Muscle of back (tissue), 11 donors: ENCODE measurements around the gene MAN1B1. TPM values are rescaled to one million over a fixed set of nuclear protein-coding genes. Genes with fewer than 3 reads are reported as not detected.

Experiments
- DNase-seq, 3 donors: peaks; one replicate each; pipeline versions ENCODE4 v3.0.0 to v3.0.0-alpha.2; 2013
- polyA plus RNA-seq, 10 donors: library from polyadenylated mRNA; unstranded; fragments of 120-200 nt; gene quantifications; one replicate each; pipeline ENCODE4 v1.2.1, GENCODE V29; 2013; ENCODE audit not compliant: insufficient read length in 10 of 10

The MAN1B1 gene
- polyA plus RNA-seq, 10 donors, result 31.3 to 54.4 (median 41.1) TPM

DNA sequence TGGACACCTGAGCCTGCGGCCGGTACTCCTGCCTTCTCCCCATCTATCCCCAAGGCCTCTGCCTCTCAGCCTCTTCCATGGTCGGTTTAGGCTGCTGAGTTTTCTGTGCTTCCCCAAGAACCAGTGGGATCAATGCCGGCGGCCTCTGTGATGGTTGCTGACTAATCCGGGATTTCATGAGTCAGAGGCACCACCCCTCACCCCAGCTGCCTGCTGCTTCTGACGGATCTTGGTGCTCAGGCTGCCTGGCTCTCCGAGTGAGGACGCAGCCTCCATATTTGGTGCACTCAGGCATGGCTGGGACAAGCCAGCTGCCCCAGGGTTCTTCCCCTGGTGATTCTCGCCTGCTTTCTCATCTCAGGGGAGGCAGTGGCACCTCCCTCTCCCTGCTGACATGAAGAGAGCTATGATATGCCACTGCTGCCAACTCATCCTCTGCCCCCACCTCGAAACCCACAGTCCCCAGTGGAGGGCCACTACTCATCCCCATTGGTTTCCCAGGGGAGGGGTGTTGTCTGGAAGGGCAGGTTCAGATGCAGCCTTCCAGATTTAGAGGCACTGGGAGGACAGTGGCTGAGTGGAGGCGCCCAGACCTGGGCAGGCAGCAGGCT is 3.3 kb upstream of the MAN1B1 start:
- DNase-seq, result peak in 2 of 3 donors; percentile 39 to 88

DNA sequence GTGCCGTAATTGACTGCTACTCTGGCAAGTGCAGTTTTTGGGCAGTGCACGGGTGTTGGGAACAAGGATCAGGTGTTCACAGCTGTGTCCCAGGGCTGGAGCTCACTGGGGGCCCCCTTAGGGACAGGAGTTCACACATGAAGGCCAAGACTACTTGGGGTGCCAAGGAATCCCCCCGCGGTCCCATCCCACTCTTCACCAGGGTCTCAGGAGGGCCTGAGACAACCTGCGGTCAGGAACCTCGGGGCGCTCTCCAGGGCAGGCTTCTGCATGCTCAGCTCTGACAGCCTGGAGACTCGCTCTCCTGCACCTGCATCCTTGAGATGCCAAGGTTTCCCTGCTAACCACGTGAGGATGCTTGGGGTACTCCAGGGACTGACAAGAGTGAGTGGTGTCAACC is 2.3 kb upstream of the MAN1B1 start:
- no peak for DNase-seq

DNA sequence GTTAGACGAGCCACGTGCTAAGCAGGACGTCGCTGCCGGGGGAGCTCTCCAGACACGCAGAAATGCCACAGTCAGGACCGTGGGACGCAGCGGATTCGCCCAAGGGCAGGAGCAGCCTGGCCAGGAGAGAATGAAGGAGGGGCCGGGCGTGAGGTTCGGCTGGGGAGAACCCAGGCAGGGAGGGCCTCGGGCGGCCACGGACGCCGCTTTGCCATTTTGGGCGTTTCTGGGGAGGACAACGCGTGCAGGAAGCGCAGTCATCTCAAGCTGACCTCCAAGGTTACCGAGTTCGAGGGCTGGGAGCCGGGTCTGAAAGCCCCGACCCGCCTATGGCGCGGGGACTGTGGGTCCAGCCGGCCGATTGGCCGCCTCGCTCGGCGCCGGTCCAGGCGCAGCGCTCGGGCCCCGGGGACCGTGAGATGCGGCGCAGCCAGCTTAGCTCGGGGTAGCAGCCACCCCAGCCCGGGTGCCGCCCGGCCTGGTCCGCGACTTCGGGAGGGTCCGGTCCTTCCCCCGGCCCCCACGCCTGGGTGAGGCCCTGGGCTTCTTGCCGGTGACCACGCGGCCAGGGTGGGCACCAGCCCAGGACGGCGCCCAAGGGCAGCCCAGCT is 760 bp upstream of the MAN1B1 start:
- DNase-seq, result peak in 1 of 3 donors; percentile 71

DNA sequence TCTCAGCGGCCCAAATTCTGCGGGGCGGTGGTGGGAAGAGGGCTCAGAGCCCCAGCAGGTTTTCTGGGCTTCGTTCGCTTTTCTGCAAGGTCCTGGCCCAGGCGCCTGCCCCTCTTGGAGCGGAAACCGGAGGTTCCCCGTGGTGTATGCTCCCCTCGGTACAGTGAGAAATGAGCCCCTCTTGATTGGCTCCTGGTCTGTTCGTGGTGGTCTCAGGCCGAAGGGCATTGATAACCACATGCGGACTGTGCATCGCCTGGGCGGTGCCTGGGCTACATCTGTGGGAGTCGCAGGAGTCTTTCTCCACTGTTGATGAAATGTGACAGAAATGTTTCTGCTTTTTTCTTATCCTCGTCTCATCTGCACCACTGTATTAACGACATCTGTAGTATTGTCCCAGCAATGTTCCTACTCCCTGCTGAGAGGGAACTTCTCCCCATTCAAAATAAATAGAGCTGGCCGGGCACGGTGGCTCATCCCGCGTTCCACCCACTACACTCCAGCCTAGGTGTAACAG is 682 bp downstream of the MAN1B1 start:
- DNase-seq, result no peak

DNA sequence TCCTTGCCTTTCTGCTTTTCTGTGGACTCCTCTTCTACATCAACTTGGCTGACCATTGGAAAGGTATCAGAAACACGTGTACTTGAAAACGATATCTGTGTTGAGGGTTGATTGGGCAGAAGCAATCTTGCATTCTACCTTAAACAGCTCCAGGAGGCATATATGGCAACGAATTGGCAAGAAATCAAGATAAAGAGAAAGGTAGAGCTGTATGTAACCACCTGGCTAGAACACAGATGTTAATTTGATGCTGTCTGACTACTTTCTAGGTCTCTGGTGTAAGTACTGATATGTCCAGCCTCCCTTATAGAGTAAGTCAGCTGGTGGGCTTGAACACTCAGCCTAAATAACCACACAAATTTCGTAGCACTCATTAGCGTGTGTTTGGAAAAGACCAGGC is 1.3 kb downstream of the MAN1B1 start:
- no peak for DNase-seq

DNA sequence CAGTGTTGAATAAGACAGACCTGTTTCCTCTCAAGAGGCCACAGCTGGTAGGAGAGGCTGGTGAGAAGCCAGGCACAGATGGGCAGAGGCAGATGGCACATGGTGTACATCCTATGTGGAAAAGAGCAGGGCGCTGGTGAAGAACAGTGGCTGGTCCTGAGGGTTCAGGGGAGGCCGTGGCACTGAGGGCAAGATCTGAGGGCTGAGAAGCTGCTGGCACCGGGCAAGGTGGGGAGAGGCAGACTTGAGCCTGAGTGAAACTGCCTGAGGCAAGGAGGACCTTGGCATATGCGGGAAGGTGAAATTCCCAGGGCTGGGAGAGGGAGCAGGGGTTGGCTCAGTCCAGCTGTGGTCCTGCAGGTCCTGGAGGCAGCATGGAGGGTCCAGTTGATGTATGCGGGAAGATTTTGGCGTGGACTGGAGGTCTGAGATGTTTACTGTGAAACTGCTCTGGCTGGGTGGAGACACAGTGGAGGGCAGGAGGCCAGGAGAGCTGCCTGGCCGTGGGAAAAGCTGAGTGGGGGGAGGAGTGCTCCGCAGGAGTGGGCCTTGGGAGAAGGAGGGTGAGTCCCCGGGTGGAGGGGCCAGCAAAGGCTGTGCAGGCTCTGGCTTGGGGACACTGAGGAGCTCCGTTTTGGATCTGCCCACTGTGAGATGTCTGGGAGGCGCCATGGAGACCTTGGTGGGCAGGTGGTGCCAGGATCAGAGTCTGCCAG is 2.6 kb downstream of the MAN1B1 start:
- no peak for DNase-seq

DNA sequence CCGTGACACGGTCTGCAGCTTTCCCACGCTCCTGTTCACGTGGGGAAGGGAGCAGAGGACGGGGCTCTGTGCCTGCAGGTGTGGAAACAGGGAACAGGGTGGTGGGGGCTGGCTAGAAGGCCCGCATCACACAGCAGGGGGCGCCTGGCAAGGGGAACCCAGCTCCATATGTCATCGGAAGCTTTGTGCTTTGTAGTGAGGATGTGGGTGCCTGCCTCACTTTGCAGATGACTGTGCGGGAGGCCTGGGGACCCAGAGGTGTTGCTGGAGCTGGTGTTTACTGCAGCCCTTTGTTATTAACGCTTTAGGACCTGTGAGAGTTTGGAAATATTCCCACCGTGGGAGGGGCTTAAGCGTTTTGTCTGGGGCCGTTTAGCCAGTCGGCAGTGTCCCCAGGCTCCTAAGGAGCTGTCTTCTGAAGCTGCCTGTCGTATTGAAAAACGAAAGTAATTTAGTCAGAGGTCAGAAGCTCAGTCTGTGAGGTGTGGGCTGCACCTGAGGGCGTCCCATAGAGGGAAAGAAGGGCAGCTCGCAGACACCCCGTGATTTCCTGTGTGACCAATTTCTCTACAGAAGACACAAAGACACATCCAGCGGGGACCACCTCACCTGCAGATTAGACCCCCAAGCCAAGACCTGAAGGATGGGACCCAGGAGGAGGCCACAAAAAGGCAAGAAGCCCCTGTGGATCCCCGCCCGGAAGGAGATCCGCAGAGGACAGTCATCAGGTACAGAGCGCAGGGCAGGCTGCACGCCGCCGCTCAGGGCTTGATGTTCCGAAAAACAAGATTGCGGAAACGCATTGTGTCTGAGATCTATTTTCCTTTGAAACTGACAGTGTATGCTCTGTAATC is 9.1 kb downstream of the MAN1B1 start:
- DNase-seq, result no peak

DNA sequence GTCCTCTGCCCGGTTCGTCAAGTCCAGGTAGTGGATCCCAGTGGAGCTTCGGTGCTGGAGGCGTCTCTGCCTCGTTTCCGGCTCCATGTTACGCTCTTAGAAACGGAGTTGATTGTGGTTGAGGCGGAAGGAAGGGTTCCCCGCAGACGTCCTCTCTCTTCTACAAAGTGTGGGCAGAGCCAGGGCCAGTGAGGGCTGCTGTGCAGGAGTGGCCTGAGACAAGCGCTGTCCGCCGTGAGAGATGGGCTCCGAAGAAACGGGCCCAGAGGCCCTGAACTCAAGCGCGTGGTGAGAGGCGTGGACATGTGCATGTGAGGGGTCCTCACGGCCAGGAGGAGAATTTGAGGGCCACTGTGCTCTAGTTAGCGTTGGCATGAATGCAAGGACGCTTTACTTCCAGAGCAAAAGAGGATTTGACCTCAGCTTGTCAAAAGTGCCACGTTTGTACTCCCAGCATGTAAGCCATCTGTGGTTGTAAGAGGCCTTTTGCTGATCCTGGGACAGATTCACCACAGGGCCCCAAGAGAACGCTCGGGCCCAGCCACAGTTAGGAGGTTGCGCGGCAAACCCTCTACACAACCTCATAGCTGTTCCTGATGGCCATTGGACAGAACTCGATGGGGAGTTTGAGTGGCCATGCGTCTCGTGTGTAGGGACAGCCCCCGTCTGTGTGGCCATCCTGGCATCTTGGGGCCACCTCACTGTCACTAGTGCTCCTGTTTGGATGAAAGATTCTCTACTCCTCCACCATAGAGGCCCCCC is 10.2 kb downstream of the MAN1B1 start:
- no peak for DNase-seq

DNA sequence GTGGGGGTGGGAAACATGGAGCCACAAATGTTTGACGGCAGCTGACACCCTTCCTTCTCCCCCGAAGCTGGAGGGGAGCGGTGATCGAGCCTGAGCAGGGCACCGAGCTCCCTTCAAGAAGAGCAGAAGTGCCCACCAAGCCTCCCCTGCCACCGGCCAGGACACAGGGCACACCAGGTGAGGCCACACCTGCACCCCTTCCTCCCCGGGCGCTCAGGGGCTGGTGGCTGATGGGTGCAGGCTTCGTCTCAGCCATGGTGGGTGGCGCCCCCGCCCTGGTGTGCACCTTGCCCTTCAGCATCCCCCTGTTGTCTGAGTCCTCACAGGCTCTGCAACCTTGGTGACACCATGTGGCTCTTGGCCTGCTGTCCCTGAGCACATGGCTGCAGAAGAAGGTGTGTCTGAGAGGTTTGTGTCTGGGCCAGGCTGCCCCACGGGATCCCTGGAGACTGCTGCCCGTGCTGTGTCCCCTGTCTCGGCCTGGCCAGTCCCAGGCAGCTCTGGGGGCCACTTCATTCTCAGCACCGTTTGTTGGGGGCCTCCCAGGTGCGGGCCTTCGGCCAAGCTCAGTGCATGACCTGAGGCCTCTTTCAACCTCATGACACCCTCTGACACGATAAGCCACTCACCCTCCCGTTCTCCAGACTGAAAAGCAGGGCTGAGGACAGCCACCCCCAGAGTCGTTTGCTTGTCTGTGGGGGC is 11.1 kb downstream of the MAN1B1 start:
- DNase-seq, result no peak

DNA sequence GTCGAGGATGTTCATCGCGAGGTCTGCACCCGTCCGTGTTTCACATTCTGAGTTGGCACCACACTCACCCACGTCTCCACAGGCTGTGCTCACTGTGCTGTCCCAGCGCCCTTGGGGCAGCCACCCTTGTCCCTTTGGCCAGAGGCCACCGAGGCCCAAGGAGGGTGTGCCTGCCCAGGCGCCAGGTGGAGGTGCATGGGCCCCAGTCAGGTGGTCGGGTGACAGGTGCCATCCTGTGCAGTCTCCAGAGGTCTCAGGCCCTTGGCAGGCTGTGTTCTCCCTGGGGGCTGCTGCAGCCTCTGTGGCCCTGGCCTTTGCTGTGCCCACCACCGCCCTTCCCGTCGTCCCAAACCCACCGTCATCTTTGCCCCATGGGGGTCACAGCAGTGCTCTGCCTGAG is 12.4 kb downstream of the MAN1B1 start:
- no peak for DNase-seq

DNA sequence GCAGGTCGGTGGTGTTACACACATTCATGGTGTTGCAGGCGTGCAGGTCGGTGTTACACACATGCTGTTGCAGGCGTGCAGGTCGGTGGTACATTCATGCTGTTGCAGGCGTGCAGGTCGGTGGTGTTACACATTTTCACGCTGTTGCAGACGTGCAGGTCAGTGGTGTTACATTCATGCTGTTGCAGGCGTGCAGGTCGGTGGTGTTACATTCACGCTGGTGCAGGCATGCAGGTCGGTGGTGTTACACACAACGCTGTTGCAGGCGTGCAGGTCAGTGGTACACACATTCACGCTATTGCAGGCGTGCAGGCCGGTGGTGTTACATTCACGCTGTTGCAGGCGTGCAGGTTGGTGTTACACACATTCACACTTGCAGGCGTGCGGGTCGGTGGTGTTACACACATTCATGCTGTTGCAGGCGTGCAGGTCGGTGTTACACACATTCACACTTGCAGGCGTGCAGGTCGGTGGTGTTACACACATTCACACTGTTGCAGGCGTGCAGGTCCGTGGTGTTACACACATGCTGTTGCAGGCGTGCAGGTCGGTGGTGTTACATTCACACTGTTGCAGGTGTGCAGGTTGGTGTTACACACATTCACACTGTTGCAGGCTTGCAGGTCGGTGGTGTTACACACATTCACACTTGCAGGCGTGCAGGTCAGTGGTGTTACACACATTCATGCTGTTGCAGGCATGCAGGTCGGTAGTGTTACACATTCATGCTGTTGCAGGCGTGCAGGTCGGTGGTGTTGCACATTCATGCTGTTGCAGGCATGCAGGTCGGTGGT is 16.6 kb downstream of the MAN1B1 start:
- no peak for DNase-seq

DNA sequence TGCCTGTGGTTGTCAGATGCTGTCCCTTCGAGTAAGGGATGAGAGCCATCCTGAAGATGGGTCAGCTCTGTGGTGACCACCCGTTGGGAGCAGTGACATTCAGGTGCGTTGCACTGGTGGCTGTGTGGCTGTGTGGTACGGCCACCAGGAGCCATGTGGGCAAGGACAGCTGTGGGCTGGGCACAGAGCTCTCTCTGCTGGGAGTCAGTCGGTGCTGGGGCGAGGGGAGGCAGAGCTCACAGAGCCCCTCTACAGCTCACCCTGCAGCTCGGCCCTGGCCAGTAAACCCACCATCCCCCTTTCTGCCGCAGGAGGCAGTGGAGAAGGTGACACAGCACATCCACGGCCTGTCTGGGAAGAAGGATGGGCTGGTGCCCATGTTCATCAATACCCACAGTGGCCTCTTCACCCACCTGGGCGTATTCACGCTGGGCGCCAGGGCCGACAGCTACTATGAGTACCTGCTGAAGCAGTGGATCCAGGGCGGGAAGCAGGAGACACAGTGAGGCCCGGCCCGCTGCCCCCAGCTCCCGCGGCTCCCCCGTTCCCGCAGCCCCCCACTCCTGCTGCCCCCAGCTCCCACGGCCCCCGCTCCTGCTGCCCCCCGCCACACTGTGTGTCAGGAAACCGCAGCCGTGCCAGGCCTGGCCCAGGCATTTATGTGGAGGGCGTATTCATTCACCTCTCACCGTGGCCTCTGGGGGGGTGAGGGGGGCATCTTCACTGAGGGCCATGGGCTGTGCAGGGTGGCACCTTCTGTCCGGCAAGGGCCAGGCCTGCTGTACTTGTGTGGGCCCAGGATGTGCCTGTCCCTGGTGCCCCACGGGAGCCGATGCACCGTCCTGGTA is 19.3 kb downstream of the MAN1B1 start:
- no peak for DNase-seq

DNA sequence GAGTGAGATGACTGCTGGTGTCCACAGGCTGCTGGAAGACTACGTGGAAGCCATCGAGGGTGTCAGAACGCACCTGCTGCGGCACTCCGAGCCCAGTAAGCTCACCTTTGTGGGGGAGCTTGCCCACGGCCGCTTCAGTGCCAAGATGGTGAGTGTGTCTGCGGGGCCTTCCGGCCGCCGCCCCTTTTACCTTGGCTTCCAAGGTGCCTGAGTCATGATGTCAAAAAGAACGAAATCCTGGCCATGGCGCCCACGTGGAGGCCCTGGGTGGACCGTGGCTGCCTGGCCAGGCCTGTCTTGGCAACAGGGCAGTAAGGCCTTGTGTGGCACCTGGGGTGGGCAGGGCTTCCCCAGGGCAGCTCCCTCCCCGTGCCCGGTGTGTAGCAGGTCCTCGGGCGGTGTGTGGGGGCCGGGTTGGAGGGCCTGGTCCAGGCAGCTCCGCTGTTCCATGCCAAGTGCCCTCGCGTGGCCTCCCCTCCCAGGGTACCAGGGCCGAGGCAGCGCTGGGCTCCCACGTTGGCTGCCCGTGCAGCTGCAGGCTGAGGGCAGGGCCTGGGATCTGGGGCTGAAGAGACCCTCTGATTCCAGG is 20.0 kb downstream of the MAN1B1 start:
- DNase-seq, result no peak

DNA sequence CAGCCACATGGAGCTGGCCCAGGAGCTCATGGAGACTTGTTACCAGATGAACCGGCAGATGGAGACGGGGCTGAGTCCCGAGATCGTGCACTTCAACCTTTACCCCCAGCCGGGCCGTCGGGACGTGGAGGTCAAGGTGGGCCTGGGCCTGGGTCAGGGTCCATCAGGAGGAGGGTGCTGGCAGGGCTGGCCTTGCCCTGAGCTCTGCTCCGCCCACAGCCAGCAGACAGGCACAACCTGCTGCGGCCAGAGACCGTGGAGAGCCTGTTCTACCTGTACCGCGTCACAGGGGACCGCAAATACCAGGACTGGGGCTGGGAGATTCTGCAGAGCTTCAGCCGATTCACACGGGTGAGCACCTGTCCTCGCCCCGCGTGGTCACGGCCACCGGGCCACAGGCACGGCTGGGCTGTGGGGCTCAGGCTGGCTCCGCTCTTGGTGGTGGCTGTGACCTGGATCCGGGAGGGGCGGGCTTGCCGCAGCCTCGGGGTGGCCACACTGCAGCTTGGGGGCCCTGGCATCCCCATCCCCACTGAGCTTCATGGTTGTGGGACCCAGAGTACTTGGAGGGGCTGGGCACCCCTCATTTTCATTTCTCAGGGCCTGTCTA is 20.6 kb downstream of the MAN1B1 start:
- no peak for DNase-seq

DNA sequence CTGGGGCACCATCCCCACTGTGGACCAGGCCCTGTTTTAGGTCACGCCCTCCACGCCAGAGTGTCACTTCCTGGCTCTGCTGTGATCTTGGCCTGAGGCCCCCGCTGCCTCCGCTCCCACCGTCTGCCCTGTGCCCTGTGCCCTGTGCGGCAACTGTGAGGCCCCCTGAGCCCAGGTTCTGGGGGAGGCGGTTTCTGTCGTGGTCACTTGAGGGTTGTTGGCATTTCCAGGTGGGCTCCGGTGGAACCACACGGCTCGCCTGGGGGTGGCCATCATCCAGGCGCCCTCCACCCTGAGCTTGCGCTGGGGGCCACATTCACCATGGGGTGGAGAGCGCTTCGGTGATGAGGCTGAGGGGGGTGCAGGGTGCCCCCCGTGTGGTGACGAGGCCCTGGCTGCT is 21.2 kb downstream of the MAN1B1 start:
- no peak for DNase-seq

DNA sequence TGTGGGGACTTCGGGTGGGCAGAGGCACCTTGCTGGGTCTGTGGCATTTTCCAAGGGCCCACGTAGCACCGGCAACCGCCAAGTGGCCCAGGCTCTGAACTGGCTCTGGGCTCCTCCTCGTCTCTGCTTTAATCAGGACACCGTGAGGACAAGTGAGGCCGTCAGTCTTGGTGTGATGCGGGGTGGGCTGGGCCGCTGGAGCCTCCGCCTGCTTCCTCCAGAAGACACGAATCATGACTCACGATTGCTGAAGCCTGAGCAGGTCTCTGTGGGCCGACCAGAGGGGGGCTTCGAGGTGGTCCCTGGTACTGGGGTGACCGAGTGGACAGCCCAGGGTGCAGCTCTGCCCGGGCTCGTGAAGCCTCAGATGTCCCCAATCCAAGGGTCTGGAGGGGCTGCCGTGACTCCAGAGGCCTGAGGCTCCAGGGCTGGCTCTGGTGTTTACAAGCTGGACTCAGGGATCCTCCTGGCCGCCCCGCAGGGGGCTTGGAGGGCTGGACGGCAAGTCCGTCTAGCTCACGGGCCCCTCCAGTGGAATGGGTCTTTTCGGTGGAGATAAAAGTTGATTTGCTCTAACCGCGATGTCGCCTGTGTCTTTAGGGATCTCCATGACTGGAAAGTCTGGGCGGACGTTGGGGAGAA is 21.9 kb downstream of the MAN1B1 start:
- no peak for DNase-seq
